DOHH2 (cell line): ENCODE measurements around the gene CD34.

Experiments
- H3F3A ChIP-seq: fragments of 200-600 bp; sonication (generic), shearing (Covaris generic); 2 replicates; pipeline ENCODE4 v1.6.0; 2016; ENCODE audit warnings: antibody characterized with exemption, mild to moderate bottlenecking; ENCODE audit not compliant: control insufficient read depth, insufficient read depth
- H3K27ac ChIP-seq: fragments of 200-600 bp; sonication (generic); 2 replicates; pipeline ENCODE4 v1.5.1; 2014; ENCODE audit warnings: low read depth, mild to moderate bottlenecking, low read length, moderate library complexity
- H3K27me3 ChIP-seq: fragments of 200-600 bp; sonication (generic); 2 replicates; pipeline ENCODE4 v1.6.1; 2014; ENCODE audit warnings: mild to moderate bottlenecking, low read length, mixed read lengths; ENCODE audit not compliant: control insufficient read depth
- H3K36me3 ChIP-seq: fragments of 200-600 bp; sonication (generic); 2 replicates; pipeline ENCODE4 v1.6.1; 2014; ENCODE audit warnings: mild to moderate bottlenecking, low read length, moderate library complexity, mixed read lengths; ENCODE audit not compliant: control insufficient read depth
- H3K4me1 ChIP-seq: fragments of 200-600 bp; sonication (generic); 2 replicates; pipeline ENCODE4 v1.6.1; 2014; ENCODE audit warnings: mild to moderate bottlenecking, low read length, mixed read lengths; ENCODE audit not compliant: control insufficient read depth
- H3K4me2 ChIP-seq: fragments of 200-600 bp; sonication (generic); 2 replicates; pipeline ENCODE4 v1.6.0; 2014; ENCODE audit warnings: mild to moderate bottlenecking, low read length, moderate library complexity
- H3K4me3 ChIP-seq: fragments of 200-600 bp; sonication (generic); 2 replicates; pipeline ENCODE4 v1.5.1; 2014; ENCODE audit warnings: mild to moderate bottlenecking, low read length, mixed read lengths
- H3K79me2 ChIP-seq: fragments of 200-600 bp; sonication (generic); 2 replicates; pipeline ENCODE4 v1.6.1; 2014; ENCODE audit warnings: mild to moderate bottlenecking, low read length, mixed read lengths; ENCODE audit not compliant: control insufficient read depth
- H3K9me2 ChIP-seq: fragments of 200-600 bp; sonication (generic); replicated peaks from 2 replicates; pipeline ENCODE4 v1.6.1; 2014; ENCODE audit warnings: mild to moderate bottlenecking, low read length, mixed read lengths; ENCODE audit not compliant: control insufficient read depth
- H3K9me3 ChIP-seq: fragments of 200-600 bp; sonication (generic); 2 replicates; pipeline ENCODE4 v1.6.1; 2014; ENCODE audit warnings: antibody characterized with exemption, low read length, mixed read lengths; ENCODE audit not compliant: control insufficient read depth, insufficient read depth
- H4K20me1 ChIP-seq: fragments of 200-600 bp; sonication (generic); 2 replicates; pipeline ENCODE4 v1.6.0; 2014; ENCODE audit warnings: low read depth, mild to moderate bottlenecking, antibody characterized with exemption, low read length, moderate library complexity; ENCODE audit not compliant: control insufficient read depth, insufficient read depth
- CTCF ChIP-seq: fragments of 200-600 bp; sonication (generic); IDR thresholded peaks from one replicate; pipeline ENCODE4 v1.5.1; 2014; ENCODE audit warnings: antibody characterized with exemption, mild to moderate bottlenecking, low read depth, low read length; ENCODE audit not compliant: poor library complexity, severe bottlenecking
- EZH2phosphoT487 ChIP-seq: fragments of 200-600 bp; sonication (generic); IDR thresholded peaks from 2 replicates; pipeline ENCODE4 v1.6.1; 2017; ENCODE audit warnings: borderline replicate concordance, mild to moderate bottlenecking, antibody characterized with exemption, low read length, moderate library complexity, mixed read lengths

The CD34 gene

GRCh38 chr1:207908107-207908734, 2.7 kb downstream of the CD34 start:
- Histone ChIP-seq H3K79me2 (no peaks in the 10 kb centered on the region), H3F3A (no peaks in the 10 kb centered on the region), H3K9me2 (no peaks in the 10 kb centered on the region), H3K27me3 (peaks cover 44% of the 10 kb centered on the region), H4K20me1 (no peaks in the 10 kb centered on the region), H3K36me3 (no peaks in the 10 kb centered on the region), H3K27ac (no peak overlapping the region), H3K4me1 (no peaks in the 10 kb centered on the region), H3K9me3 (no peaks in the 10 kb centered on the region), H3K4me2 (no peak overlapping the region), H3K4me3 (no peak overlapping the region)
- TF ChIP-seq EZH2phosphoT487 (no peak), CTCF (no peak)

GRCh38 chr1:207904391-207904790, 6.5 kb downstream of the CD34 start:
- Histone ChIP-seq H3F3A (no peaks in the 10 kb centered on the region), H3K4me3 (no peak overlapping the region), H3K4me2 (no peak overlapping the region)

GRCh38 chr1:207903767-207904166, 7.2 kb downstream of the CD34 start:
- Histone ChIP-seq H3K79me2 (no peaks in the 10 kb centered on the region), H3K27me3 (0 out of 2 replicates have a peak, but pooled peaks cover 6% of the 10 kb centered on the region)
- no peak for TF ChIP-seq CTCF

More at GRCh38 chr1:207904391-207904790, 6.5 kb downstream of the CD34 start:
- H3K27ac ChIP-seq: no peak overlapping the region
- H3K4me1 ChIP-seq: no peaks in the 10 kb centered on the region
- H3K9me2 ChIP-seq: no peaks in the 10 kb centered on the region
- TF ChIP-seq CTCF (no peak), EZH2phosphoT487 (no peak)
- 0 out of 2 replicates have a peak, but pooled peaks cover 9% of the 10 kb centered on the region for H3K27me3 ChIP-seq
- no peaks in the 10 kb centered on the region for H3K9me3 ChIP-seq
- no peaks in the 10 kb centered on the region for H3K36me3 ChIP-seq
- no peaks in the 10 kb centered on the region for H3K79me2 ChIP-seq
- no peaks in the 10 kb centered on the region for H4K20me1 ChIP-seq

More at GRCh38 chr1:207903767-207904166, 7.2 kb downstream of the CD34 start:
- H3K9me2 ChIP-seq: no peaks in the 10 kb centered on the region
- H3K4me2 ChIP-seq: no peak overlapping the region
- H3K9me3 ChIP-seq: no peaks in the 10 kb centered on the region
- H3K27ac ChIP-seq: no peak overlapping the region
- no peaks in the 10 kb centered on the region for H3F3A ChIP-seq
- H3K36me3 ChIP-seq: no peaks in the 10 kb centered on the region
- no peaks in the 10 kb centered on the region for H4K20me1 ChIP-seq
- H3K4me3 ChIP-seq: no peak overlapping the region
- H3K4me1 ChIP-seq: no peaks in the 10 kb centered on the region
